ENCODE data around the gene RXRG.

- TF ChIP-seq CTCF (conservative IDR thresholded peaks at IDR 0.05) (no peak), ZFX (IDR thresholded peaks at IDR 0.05) (no peak)
Measured at GRCh38 chr1:165441166-165441880, 3.6 kb downstream of the RXRG start.

Data from C4-2B (cell line).